ENCODE results near the gene CBFB. TPM values are rescaled to one million over a fixed set of nuclear protein-coding genes. Genes with fewer than 3 reads are reported as not detected.

CBFB gene
- total RNA-seq = 49.2 and 80.2 TPM in 2 replicates

GRCh38 chr16:67028696-67029253, at the start of gene CBFB:
CBFB (plus strand) TSS chr16:67029149; CDS start chr16:67029408, 259 bp downstream.

GRCh38 chr16:66988197-66988788, 40.7 kb upstream of the CBFB start, which contains the start of gene CES4A:
CES4A (plus strand) TSS chr16:66988589; CDS start chr16:66988773, 184 bp downstream.

GRCh38 chr16:67109407-67110135, 80.6 kb downstream of the CBFB start, which contains the start of gene PHAF1:
PHAF1 (plus strand) TSS chr16:67109941; CDS start chr16:67110176, 235 bp downstream.

Other genes starting within 250 kb of the CBFB start
- gene TERB1, start 227.6 kb upstream of the CBFB start, total RNA-seq = under 0.01 and 0.09 TPM in 2 replicates
- 52.1 and 56.9 TPM in 2 replicates for gene NAE1, start 198.2 kb upstream of the CBFB start, total RNA-seq
- gene CA7, start 184.7 kb upstream of the CBFB start, total RNA-seq = not detected in 2 replicates
- gene PDP2, start 148.6 kb upstream of the CBFB start, total RNA-seq = 5.1 and 5.2 TPM in 2 replicates
- not detected in 2 replicates for gene CDH16, start 110.3 kb upstream of the CBFB start, total RNA-seq
- 9.8 and 11.7 TPM in 2 replicates for gene RRAD, start 103.6 kb upstream of the CBFB start, total RNA-seq
- gene CIAO2B, start 94.7 kb upstream of the CBFB start, total RNA-seq = 154 and 205 TPM in 2 replicates
- 20.6 and 29.0 TPM in 2 replicates for gene CES2, start 93.6 kb upstream of the CBFB start, total RNA-seq
- 0.17 and 0.95 TPM in 2 replicates for gene CES3, start 67.9 kb upstream of the CBFB start, total RNA-seq
- 1.1 and 3.3 TPM in 2 replicates for gene CES4A, start 40.6 kb upstream of the CBFB start, total RNA-seq
- 10.9 and 12.3 TPM in 2 replicates for gene PHAF1, start 80.8 kb downstream of the CBFB start, total RNA-seq
- 30.4 and 30.6 TPM in 2 replicates for gene B3GNT9, start 121.8 kb downstream of the CBFB start, total RNA-seq
- gene TRADD, start 130.8 kb downstream of the CBFB start, total RNA-seq = 22.2 and 24.0 TPM in 2 replicates
- gene FBXL8, start 130.8 kb downstream of the CBFB start, total RNA-seq = 13.1 and 14.2 TPM in 2 replicates
- 29.5 and 58.1 TPM in 2 replicates for gene HSF4, start 135.6 kb downstream of the CBFB start, total RNA-seq
- 18.1 and 36.8 TPM in 2 replicates for gene NOL3, start 141.4 kb downstream of the CBFB start, total RNA-seq
- 27.7 and 30.4 TPM in 2 replicates for gene MATCAP1, start 154.8 kb downstream of the CBFB start, total RNA-seq
- gene EXOC3L1, start 161.0 kb downstream of the CBFB start, total RNA-seq = 0.16 and 0.34 TPM in 2 replicates
- 29.0 and 42.0 TPM in 2 replicates for gene E2F4, start 163.0 kb downstream of the CBFB start, total RNA-seq
- 0.26 and 0.32 TPM in 2 replicates for gene ELMO3, start 170.0 kb downstream of the CBFB start, total RNA-seq
- gene TMEM208, start 198.0 kb downstream of the CBFB start, total RNA-seq = 35.1 and 36.9 TPM in 2 replicates
- 4.9 and 8.2 TPM in 2 replicates for gene FHOD1, start 218.3 kb downstream of the CBFB start, total RNA-seq
- 1.1 and 2.2 TPM in 2 replicates for gene SLC9A5, start 219.8 kb downstream of the CBFB start, total RNA-seq

Measured in bronchial smooth muscle cell (primary cell).